Duodenal mucosa (tissue), 2 donors: ENCODE results near the gene IRX4.
"Not testable (repeated sequence)": the region's sequence is repeated elsewhere in the genome, so short reads cannot be mapped to it uniquely, and the experiment has no call there.

Experiments
- H3K27ac ChIP-seq: one replicate; pipeline ENCODE4 v1.7.0; 2013; ENCODE audit warnings: low read depth, low read length
- H3K27me3 ChIP-seq, 2 donors: one replicate each; pipeline ENCODE4 v1.7.0; 2013; ENCODE audit warnings: low read length in 2 of 2, control low read depth in 1 of 2; ENCODE audit not compliant: insufficient read depth in 2 of 2, control insufficient read depth in 1 of 2
- H3K36me3 ChIP-seq, 2 donors: one replicate each; pipeline ENCODE4 v1.7.0; 2013; ENCODE audit warnings: low read length in 2 of 2, control low read depth in 1 of 2; ENCODE audit not compliant: insufficient read depth in 2 of 2, control insufficient read depth in 1 of 2
- H3K4me1 ChIP-seq, 2 donors: one replicate each; pipeline ENCODE4 v1.7.0; 2013; ENCODE audit warnings: low read length in 2 of 2, control low read depth in 1 of 2; ENCODE audit not compliant: insufficient read depth in 2 of 2, control insufficient read depth in 1 of 2
- H3K4me3 ChIP-seq, 2 donors: one replicate each; pipeline ENCODE4 v1.7.0; 2013; ENCODE audit warnings: low read length in 2 of 2, low read depth in 1 of 2
- H3K9ac ChIP-seq, 2 donors: one replicate each; pipeline ENCODE4 v1.7.0; 2013; ENCODE audit warnings: low read length in 2 of 2, low read depth in 1 of 2
- H3K9me3 ChIP-seq, 2 donors: one replicate each; pipeline ENCODE4 v1.7.0; 2013; ENCODE audit warnings: low read length in 2 of 2, control low read depth in 1 of 2; ENCODE audit not compliant: control insufficient read depth in 1 of 2

Gene IRX4

DNA sequence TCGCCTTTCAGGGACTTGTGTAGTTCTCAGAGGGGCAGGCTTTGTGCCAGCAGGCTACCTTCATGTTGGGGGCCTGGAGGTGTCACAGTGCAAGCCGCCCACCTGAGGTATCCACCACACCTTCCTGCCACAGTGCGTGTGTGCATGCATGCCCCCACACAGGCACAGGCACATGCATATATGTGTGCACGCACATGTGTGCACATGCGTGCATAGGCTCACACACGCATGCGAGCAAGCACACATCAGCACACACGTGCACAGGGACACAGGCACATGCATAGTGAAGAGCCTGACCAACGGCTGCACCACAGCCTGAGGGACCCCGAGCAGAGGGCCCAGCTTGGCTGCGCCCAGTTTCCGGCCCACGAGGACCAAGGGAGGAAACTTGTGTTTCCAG, 36.1 kb downstream of the IRX4 start:
- Histone ChIP-seq H3K4me1 (peaks cover 0 to 6% of the 10 kb centered on the region in 2 donors), H3K36me3 (no peaks in the 10 kb centered on the region), H3K27me3 (peaks cover 37 to 46% of the 10 kb centered on the region in 2 donors)

DNA sequence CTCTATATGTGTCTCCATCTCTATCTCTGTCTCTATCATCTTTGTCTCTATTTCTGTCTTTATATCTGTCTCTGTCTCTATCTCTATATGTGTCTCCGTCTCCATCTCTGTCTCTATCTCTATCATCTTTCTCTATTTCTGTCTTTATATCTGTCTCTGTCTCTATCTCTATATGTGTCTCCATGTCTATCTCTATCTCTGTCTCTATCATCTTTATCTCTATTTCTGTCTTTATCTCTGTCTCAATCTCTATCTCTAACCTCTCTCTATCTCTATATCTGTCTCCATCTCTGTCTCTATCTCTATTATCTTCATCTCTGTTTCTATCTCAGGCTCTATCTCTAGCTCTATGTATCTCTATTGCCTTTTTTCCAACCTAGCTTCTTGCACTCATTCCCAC, 37.0 kb downstream of the IRX4 start:
- Histone ChIP-seq H3K27me3 (peaks cover 41 to 46% of the 10 kb centered on the region in 2 donors), H3K36me3 (no peaks in the 10 kb centered on the region)

More for the DNA sequence above, 36.1 kb downstream of the IRX4 start:
- no peak overlapping the region for H3K9ac ChIP-seq
- H3K9me3 ChIP-seq: no peaks in the 10 kb centered on the region
- no peak overlapping the region for H3K27ac ChIP-seq
- no peak overlapping the region for H3K4me3 ChIP-seq

DNA sequence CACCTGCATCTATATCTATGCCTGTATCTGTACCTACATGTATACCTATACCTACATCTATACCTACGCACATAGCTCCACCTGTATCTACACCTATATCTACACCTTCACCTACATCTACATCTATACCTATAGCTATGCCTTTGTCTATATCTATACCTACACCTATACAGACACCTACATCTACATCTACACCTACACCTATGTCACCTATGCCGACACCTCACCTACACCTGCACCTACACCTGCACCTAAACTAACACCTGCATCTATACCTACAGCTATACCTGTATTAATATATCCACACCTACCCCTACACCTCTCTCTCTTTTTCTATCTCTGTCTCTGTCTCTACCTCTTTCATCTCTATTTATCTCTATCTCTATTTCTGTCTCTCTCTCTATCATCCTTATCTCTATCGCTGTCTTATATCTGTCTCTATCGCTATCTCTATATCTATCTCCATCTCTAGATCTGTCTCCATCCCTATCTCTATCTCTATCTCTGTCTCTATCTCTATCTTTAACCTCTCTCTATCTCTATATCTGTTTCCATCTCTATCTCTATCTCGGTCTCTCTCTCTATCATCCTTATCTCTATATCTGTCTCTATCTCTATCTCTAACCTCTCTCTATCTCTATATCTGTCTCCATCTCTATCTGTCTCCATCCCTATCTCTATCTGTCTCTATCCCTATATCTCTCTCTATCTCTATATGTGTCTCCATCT, 37.9 kb downstream of the IRX4 start:
- Histone ChIP-seq H3K27ac (no peak overlapping the region), H3K9me3 (no peaks in the 10 kb centered on the region), H3K4me3 (no peak overlapping the region), H3K9ac (no peak overlapping the region), H3K4me1 (peaks cover 0 to 6% of the 10 kb centered on the region in 2 donors), H3K27me3 (peaks cover 41 to 47% of the 10 kb centered on the region in 2 donors), H3K36me3 (no peaks in the 10 kb centered on the region)

More for the DNA sequence above, 37.0 kb downstream of the IRX4 start:
- no peak overlapping the region for H3K4me3 ChIP-seq
- no peak overlapping the region for H3K27ac ChIP-seq
- H3K9ac ChIP-seq: no peak overlapping the region
- H3K9me3 ChIP-seq: no peaks in the 10 kb centered on the region
- peaks cover 0 to 6% of the 10 kb centered on the region in 2 donors for H3K4me1 ChIP-seq

DNA sequence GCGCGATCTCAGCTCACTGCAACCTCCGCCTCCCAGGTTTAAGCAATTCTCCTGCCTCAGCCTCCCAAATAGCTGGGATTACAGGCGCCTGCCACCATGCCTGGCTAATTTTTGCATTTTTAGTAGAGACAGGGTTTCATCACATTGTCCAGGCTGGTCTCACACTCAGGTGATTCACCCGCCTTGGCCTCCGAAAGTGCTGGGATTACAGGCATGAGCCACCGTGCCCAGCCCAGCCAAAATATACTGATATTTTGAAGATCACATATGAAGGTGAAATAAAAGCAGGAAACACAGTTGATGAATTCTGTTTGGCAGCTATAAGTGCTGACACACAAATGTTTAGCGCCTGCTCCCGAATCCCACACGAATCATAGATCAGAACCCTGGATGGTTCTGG, 39.0 kb downstream of the IRX4 start:
- not testable (repeated sequence) for H3K27ac ChIP-seq, H3K36me3 ChIP-seq, H3K9me3 ChIP-seq, H3K4me1 ChIP-seq, H3K4me3 ChIP-seq, H3K9ac ChIP-seq
- peaks cover 40 to 46% of the 10 kb centered on the region in 2 donors for H3K27me3 ChIP-seq

DNA sequence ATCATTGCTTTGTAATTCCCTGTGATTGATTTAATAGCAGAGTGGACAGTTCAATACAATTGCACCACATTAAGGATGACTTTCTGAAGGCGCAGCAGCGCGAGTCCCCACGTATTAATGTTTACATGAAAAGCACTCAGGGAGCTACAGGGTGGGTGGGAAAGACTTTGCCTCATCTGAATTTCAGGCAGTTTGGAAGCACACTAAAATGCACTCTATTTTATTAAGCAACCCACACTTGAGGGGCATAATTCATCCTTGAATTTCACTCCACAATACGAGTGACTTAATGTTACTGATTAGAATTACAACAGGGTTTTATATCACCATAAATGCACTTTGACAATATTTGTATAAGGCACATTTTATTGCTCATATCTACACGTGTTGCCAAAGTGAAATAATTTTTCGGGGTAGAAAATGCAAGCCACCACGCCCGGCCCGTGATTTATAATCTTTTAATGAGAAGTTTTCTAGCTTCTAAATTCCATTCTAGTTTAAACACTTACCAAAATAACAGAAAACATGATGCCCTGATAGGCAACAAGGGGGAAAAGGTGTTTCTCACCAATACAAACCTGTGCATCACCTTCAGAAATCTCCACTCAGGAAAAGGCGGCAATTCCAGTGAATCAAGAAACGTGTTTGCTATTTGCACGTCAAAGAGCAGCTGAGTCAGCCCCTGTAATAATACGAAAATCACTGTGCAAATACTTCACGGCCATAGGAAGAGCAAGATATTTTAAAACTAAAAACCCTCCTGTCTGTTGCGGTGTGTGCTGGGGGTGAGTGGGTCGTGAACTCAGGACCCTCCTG, 40.5 kb downstream of the IRX4 start:
- Histone ChIP-seq H3K27me3 (peaks cover 43 to 45% of the 10 kb centered on the region in 2 donors), H3K9me3 (no peaks in the 10 kb centered on the region), H3K27ac (no peak overlapping the region), H3K4me1 (peaks cover 0 to 6% of the 10 kb centered on the region in 2 donors), H3K36me3 (no peaks in the 10 kb centered on the region), H3K4me3 (no peak overlapping the region), H3K9ac (no peak overlapping the region)

DNA sequence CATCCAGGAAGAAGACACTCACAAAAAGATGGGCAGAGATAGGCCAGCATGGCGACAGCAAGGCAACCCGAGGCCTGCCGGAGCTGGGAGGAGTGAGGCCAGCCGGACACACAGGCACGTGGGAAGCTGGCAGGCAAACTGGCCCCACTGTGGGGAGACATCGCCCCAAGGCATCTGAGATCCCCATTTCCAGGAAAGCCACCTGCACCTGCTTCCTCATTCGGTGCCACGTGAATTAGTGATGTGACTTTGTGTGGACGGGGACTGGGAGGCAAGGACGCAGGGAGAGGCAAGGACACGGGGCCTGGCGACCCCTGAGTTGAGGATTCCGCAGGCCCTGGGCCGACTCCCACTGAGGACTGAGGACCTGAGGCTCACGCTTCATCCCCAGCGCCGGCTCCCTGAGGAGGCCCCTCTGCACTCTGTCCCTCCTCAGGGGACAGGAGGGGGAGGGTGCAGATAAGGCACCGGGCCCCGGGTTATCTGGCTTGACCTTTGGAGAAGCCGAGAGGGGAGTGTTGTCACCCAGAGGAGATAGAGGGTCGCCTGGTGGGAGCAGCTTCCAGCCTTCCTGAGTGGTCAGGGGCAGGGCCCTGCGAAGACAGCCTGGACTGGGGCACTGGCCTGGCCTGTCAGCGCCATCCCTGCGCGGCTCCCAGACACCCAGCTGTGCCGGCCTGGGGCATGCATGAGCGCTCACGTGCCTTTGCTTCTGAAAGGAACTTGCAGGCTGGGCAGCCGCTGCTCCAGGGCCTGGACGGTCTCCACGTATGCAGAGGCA, 41.8 kb downstream of the IRX4 start:
- Histone ChIP-seq H3K27ac (no peak overlapping the region), H3K4me1 (peaks cover 0 to 6% of the 10 kb centered on the region in 2 donors)

DNA sequence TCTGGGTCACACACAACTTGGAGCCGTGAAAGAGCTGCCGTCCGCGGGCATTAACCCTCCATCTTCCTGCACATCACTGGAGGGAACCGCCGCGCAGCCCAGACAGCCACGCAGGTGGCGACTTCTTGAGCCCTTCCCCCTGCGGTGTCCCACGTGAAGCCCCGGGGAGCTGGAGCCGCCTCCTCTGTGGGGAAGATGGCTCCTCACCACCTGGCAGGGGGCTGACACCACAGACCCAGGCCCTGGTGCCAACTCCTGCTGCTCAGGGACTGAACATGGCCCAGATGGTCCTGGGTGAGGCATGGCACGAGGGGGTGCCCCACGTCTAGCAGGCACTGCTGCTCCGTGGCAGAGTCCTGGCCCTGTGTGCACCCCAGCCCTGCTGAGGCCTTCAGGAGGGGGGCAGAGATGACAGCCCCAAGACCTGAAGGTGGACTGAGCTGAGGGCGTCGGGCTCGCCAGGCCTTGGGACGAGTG, 42.6 kb downstream of the IRX4 start:
- Histone ChIP-seq H3K9me3 (no peaks in the 10 kb centered on the region), H3K27me3 (peaks cover 52 to 53% of the 10 kb centered on the region in 2 donors)

More for the DNA sequence above, 41.8 kb downstream of the IRX4 start:
- Histone ChIP-seq H3K27me3 (peaks cover 47% of the 10 kb centered on the region in 2 donors), H3K9ac (no peak overlapping the region), H3K36me3 (no peaks in the 10 kb centered on the region), H3K9me3 (no peaks in the 10 kb centered on the region), H3K4me3 (no peak overlapping the region)

DNA sequence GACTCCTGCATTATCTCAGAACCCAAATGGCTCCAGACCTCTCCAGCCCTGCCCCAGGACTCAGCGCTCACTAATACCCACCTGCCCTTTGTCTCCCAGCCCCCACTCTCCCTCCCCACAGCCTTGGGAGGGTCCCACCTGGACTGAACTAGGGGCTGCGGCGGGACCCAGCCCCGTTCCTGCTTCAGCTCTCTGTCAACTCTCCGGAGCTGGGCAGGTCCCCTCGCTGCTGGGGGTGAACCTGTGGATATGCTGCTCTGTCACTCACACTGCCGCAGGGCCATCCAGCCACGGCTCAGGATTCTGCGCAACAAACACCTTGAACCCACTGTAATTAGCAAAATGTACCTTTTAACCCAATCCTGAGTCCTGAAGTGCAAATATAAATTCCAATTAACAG, 44.7 kb downstream of the IRX4 start:
- no peak overlapping the region for H3K4me3 ChIP-seq
- no peak overlapping the region for H3K27ac ChIP-seq
- H3K9ac ChIP-seq: no peak overlapping the region
- H3K36me3 ChIP-seq: no peaks in the 10 kb centered on the region
- peaks cover 39 to 52% of the 10 kb centered on the region in 2 donors for H3K27me3 ChIP-seq
- no peaks in the 10 kb centered on the region for H3K9me3 ChIP-seq
- H3K4me1 ChIP-seq: peaks cover 0 to 6% of the 10 kb centered on the region in 2 donors

More for the DNA sequence above, 42.6 kb downstream of the IRX4 start:
- Histone ChIP-seq H3K4me3 (no peak overlapping the region), H3K9ac (no peak overlapping the region), H3K4me1 (peaks cover 0 to 6% of the 10 kb centered on the region in 2 donors), H3K27ac (no peak overlapping the region), H3K36me3 (no peaks in the 10 kb centered on the region)

DNA sequence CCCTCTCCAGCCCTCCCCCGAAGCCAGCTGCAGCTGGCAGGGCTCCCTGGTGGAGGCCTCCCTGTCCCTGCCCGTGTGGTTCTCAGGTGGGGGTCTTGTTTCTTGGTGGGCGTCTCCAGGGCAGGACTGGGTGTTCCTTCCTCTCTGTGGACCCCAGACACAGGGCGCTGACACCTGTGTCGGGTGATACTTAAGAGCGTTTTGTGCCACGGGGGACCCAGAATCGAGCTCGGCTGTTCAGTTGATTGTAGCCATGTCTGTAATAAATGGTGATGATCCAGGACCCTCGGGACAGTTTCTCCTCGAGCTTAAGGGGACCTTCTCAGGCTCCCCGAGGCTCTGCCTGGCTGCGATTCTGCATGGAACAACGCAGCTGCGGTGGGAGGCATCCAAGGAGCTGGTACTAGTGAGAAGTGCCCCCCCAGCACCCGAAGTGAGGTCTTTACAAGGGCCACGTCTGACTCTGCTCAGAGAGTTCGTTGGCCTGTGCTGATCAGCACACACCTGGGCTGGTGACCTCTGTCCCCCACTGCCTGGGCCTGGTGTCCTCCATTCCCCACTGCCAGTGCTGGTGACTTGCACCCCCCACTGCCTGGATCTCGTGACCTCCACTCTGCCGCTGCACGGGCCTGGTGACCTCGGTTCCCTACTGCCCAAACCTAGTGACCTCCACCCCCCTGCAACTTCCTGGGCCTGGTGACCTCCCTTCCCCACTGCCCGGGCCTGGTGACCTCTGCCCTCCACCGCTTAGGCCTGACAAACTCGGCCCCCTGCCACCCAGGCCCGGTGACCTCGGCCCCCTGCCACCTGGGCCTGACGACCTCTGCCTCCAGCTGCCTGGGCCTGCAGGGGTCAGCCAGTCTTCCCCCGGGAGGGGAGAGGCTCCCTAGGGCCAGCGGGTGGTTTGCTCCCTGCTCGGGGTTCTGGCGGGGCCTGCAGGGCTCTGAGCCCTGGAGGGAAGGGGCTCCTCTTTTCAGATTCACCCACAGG, 45.5 kb downstream of the IRX4 start:
- Histone ChIP-seq H3K27ac (no peak overlapping the region), H3K36me3 (no peaks in the 10 kb centered on the region), H3K4me1 (peaks cover 0 to 4% of the 10 kb centered on the region in 2 donors), H3K27me3 (peaks cover 38 to 57% of the 10 kb centered on the region in 2 donors), H3K9ac (no peak overlapping the region), H3K4me3 (no peak overlapping the region), H3K9me3 (no peaks in the 10 kb centered on the region)
